Activated B cell treated with CpG ODN at 0.5 μM for 24 hours (primary cell): ENCODE measurements around the gene STXBP1. TPM values are rescaled to one million over a fixed set of nuclear protein-coding genes. Genes with fewer than 3 reads are reported as not detected.
A peak's percentile ranks its signal among the peaks of the same experiment; 100 is the strongest.

Experiments
- ATAC-seq: fragments of 200-7000 bp; cut with Tn5 transposase; one replicate; pipeline ENCODE4 v1.10.0; 2021; ENCODE audit warnings: low read depth, mild to moderate bottlenecking, moderate library complexity
- CTCF ChIA-PET: fragments of 350-600 bp; sonication (Branson Sonifier 250); formaldehyde crosslinking; loops from one replicate; lab custom pipeline; 2021; ENCODE audit warnings: antibody characterized with exemption; lab: Charles Lee
- POLR2A ChIA-PET: fragments of 350-600 bp; sonication (Branson Sonifier 250); formaldehyde crosslinking; loops from one replicate; lab custom pipeline; 2021; ENCODE audit warnings: antibody characterized with exemption; lab: Charles Lee
- DNase-seq: peaks from one replicate; pipeline ENCODE4 v3.0.0; 2022
- H3K27ac Mint-ChIP-seq: one replicate; pipeline ENCODE4 v1.8.0; 2020; ENCODE audit warnings: mixed read lengths
- H3K27me3 Mint-ChIP-seq: one replicate; pipeline ENCODE4 v1.8.0; 2021; ENCODE audit warnings: mixed read lengths
- H3K36me3 Mint-ChIP-seq: one replicate; pipeline ENCODE4 v1.8.0; 2021; ENCODE audit warnings: low read depth, mixed read lengths
- H3K4me1 Mint-ChIP-seq: one replicate; pipeline ENCODE4 v1.8.0; 2021; ENCODE audit warnings: mixed read lengths
- H3K4me3 Mint-ChIP-seq: one replicate; pipeline ENCODE4 v1.8.0; 2020; ENCODE audit warnings: mild to moderate bottlenecking, mixed read lengths
- H3K9me3 Mint-ChIP-seq: one replicate; pipeline ENCODE4 v1.8.0; 2020; ENCODE audit warnings: mixed read lengths
- intact Hi-C: fragments of 100-400 bp; cut with micrococcal nuclease; formaldehyde crosslinking; loops from one replicate; pipeline ENCODE4 v1.15.1; 2024
- total RNA-seq: library from RNA; stranded (reverse); gene quantifications from 2 replicates; pipeline ENCODE4 v1.2.3, GENCODE V29; 2022
- TF ChIP-seq, protein P1 (sequence below): fragments of 200-600 bp; IDR thresholded peaks from one replicate; pipeline ENCODE4 v1.8.0; 2022; ENCODE audit warnings: antibody characterized with exemption, mild to moderate bottlenecking

STXBP1 gene
- total RNA-seq, 1 donor from 2014 or later, result 0.73 TPM

DNA sequence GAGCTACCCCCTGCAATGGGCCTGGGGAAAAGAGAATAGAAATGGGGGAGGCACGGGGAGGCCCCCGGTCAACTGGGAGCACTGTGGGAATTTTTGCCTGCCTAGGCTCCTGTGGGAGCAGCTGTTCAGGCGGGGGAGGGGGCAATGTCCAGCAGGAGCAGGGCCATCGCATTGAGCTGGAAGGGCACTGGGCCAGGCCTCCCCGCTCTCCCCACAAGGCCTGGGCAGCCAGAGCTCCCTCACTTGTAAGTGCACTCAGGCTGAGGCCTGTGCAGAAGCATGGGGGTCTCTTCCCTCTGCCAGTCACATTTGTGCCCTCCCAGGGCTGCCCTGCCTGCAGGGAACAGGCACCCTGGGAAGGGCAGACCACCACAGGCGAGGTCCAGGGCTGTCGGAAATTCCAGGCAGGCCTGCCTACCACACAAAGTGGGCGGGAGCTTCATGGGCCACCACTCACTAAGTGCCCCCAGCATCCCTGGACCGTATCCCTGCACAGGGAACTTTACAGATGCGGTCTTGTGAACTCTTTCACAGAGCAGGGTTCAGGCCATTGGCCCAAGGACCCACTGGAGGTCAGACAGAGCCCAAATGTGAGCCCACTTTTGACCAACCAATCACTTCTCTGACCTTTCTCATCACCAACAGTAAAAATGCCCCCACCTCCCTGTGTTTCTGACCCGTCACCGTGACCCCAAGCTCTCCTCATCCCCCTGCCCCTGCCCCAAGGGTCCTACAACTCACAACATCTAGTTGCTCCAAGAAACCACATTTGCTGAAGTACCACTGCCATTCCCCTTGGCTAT lies 93.7 kb downstream of the STXBP1 start:
- DNase-seq (no peak), ATAC-seq (no peak)
- TF ChIP-seq, protein P1, sequence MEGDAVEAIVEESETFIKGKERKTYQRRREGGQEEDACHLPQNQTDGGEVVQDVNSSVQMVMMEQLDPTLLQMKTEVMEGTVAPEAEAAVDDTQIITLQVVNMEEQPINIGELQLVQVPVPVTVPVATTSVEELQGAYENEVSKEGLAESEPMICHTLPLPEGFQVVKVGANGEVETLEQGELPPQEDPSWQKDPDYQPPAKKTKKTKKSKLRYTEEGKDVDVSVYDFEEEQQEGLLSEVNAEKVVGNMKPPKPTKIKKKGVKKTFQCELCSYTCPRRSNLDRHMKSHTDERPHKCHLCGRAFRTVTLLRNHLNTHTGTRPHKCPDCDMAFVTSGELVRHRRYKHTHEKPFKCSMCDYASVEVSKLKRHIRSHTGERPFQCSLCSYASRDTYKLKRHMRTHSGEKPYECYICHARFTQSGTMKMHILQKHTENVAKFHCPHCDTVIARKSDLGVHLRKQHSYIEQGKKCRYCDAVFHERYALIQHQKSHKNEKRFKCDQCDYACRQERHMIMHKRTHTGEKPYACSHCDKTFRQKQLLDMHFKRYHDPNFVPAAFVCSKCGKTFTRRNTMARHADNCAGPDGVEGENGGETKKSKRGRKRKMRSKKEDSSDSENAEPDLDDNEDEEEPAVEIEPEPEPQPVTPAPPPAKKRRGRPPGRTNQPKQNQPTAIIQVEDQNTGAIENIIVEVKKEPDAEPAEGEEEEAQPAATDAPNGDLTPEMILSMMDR, result no peak
- Mint-ChIP-seq H3K36me3 (no peaks in the 10 kb centered on the region), H3K27me3 (no peaks in the 10 kb centered on the region), H3K4me1 (peaks cover 6% of the 10 kb centered on the region), H3K27ac (no peak overlapping the region), H3K9me3 (peaks cover 2% of the 10 kb centered on the region), H3K4me3 (no peak overlapping the region)
- intact Hi-C loops, result no loop called here
- ChIA-PET POLR2A (interaction anchor here (1.1 kb wide), 1 partner anchor 10 kb away, joined by 3 read pairs; the partner anchor contains the start of genes PTRH1 and TTC16), CTCF (no interaction called here)

DNA sequence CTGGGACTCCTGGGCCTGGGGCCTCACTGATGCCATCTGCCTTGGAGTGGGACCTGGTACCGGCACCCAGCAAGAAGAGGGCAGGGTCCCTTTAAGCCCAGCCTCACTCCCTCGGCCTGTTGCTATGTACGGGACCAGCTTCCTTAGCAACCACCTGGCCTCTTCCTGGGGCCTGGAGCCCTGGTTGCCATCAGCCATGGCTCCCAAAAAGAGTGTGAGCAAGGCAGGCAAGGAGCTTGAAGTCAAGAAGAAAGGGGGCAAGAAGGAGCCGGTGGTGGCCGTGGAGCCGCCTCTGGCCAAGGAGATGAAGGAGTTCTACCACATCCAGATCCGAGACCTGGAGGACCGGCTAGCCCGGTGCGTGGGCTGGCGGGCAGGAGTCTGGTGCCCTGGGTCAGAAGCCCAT lies 94.8 kb downstream of the STXBP1 start, which contains the start of gene CFAP157:
CFAP157 (plus strand) TSS at position 153 of the 406 bp plus-strand sequence; CDS start at position 197, 44 bp downstream.
- no peaks in the 10 kb centered on the region for H3K27me3 Mint-ChIP-seq
- no peak within 1 kb of the TSS for H3K4me3 Mint-ChIP-seq
- H3K9me3 Mint-ChIP-seq, result peaks cover 2% of the 10 kb centered on the region
- ChIA-PET CTCF (interaction anchor here (1.1 kb wide), 1 partner anchor 28 kb away, joined by 3 read pairs; the partner anchor contains the start of gene TOR2A), POLR2A (interaction anchor here (0.5 to 0.7 kb wide), 2 partner anchors 9 to 210 kb away, joined by 3 to 5 read pairs; partner anchors contain the start of genes PTRH1, ST6GALNAC4 and TTC16)
- ATAC-seq (no peak), DNase-seq (no peak)
- no peaks in the 10 kb centered on the region for H3K36me3 Mint-ChIP-seq
- no peak within 1 kb of the TSS for H3K27ac Mint-ChIP-seq
- H3K4me1 Mint-ChIP-seq, result peaks cover 9% of the 10 kb centered on the region
- TF ChIP-seq, protein P1, result no peak
- intact Hi-C loops, result no loop called here

DNA sequence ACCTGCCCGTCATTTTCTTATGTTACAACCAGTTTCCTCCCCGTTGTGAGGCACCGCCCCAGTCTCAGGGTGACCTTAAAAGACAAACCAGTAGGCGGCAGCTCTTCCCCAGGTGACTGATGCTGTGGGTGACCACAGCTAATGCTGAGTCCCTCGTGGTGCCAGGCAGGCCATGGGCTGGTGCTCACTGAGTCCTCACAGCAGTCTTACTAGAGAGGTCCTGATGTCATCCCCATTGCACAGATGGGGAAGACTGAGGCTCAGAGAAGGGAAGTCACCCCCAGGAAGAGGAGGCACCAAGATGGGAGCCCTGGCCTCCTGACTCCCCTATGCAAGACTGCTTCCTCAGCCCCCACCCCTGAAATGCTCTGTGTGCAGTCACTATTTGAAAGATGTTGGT lies 95.7 kb downstream of the STXBP1 start:
- peaks cover 2% of the 10 kb centered on the region for H3K9me3 Mint-ChIP-seq
- no peaks in the 10 kb centered on the region for H3K27me3 Mint-ChIP-seq
- H3K4me1 Mint-ChIP-seq, result peaks cover 9% of the 10 kb centered on the region
- ChIA-PET CTCF (no interaction called here), POLR2A (no interaction called here)
- H3K4me3 Mint-ChIP-seq, result no peak overlapping the region
- peak; percentile 45 for ATAC-seq
- TF ChIP-seq, protein P1, result no peak
- no peaks in the 10 kb centered on the region for H3K36me3 Mint-ChIP-seq
- intact Hi-C loops, result no loop called here
- no peak for DNase-seq
- no peak overlapping the region for H3K27ac Mint-ChIP-seq

DNA sequence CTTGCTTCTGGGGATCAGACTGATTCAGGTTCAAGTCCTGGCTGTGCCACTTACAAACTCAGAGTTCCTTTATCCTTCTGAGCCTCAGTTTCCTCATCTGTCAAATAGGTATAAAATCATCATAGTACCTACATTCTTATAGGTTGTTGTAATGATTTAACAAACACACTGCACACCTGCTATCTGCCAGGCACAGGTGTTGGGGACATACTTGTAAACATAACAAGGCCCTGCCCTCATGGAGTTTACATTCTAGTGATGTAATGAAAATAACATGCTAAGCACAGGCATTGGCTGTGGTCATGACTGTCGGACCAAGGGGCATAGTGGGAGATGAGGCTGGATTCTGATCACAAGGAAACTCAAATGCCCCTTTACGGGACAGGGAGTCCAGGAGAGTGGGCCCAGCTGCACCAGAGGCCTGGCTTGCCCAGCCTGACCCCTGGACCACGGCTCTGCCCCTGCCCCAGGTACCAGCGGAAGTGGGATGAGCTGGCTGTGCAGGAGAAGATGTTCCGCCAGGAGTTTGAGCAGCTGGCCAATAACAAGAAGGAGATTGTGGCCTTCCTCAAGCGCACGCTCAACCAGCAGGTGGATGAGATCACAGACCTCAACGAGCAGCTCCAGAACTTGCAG lies 97.0 kb downstream of the STXBP1 start:
- no peak for ATAC-seq
- Mint-ChIP-seq H3K4me3 (no peak overlapping the region), H3K9me3 (peaks cover 2% of the 10 kb centered on the region), H3K27me3 (no peaks in the 10 kb centered on the region), H3K27ac (no peak overlapping the region), H3K4me1 (peaks cover 9% of the 10 kb centered on the region), H3K36me3 (no peaks in the 10 kb centered on the region)
- TF ChIP-seq, protein P1, result no peak
- ChIA-PET CTCF (no interaction called here), POLR2A (no interaction called here)
- intact Hi-C loops, result no loop called here
- DNase-seq, result no peak
